GM18526 (cell line): ENCODE results near the gene PLEKHM3.

Experiments used
- POLR2A ChIP-seq: IDR thresholded peaks from 3 replicates; pipeline ENCODE4 v1.6.1; 2011; ENCODE audit not compliant: insufficient read length; ENCODE audit errors: extremely low read depth

The PLEKHM3 gene

GRCh38 chr2:207876842-207877535 is 148.3 kb downstream of the PLEKHM3 start:
- no peak for TF ChIP-seq POLR2A

GRCh38 chr2:207875473-207876212 is 149.7 kb downstream of the PLEKHM3 start:
- TF ChIP-seq POLR2A: no peak

GRCh38 chr2:207873794-207874193 is 151.5 kb downstream of the PLEKHM3 start:
- TF ChIP-seq POLR2A: no peak

- TF ChIP-seq POLR2A: no peak
Observed at GRCh38 chr2:207871911-207872310, 153.4 kb downstream of the PLEKHM3 start.

GRCh38 chr2:207871506-207871905 is 153.8 kb downstream of the PLEKHM3 start:
- TF ChIP-seq POLR2A: no peak

GRCh38 chr2:207870814-207871213 is 154.5 kb downstream of the PLEKHM3 start:
- TF ChIP-seq POLR2A: no peak

- no peak for TF ChIP-seq POLR2A
Observed at GRCh38 chr2:207869784-207870778, 155.2 kb downstream of the PLEKHM3 start.

- TF ChIP-seq POLR2A: no peak
Observed at GRCh38 chr2:207868855-207869596, 156.3 kb downstream of the PLEKHM3 start.

- no peak for TF ChIP-seq POLR2A
Observed at GRCh38 chr2:207867905-207868304, 157.4 kb downstream of the PLEKHM3 start.

GRCh38 chr2:207867056-207867455 is 158.3 kb downstream of the PLEKHM3 start:
- no peak for TF ChIP-seq POLR2A

GRCh38 chr2:207865210-207865609 is 160.1 kb downstream of the PLEKHM3 start:
- no peak for TF ChIP-seq POLR2A

- TF ChIP-seq POLR2A: no peak
Observed at GRCh38 chr2:207863345-207863744, 162.0 kb downstream of the PLEKHM3 start.

GRCh38 chr2:207861789-207862188 is 163.5 kb downstream of the PLEKHM3 start:
- TF ChIP-seq POLR2A: no peak

- no peak for TF ChIP-seq POLR2A
Observed at GRCh38 chr2:207860685-207861084, 164.6 kb downstream of the PLEKHM3 start.

- TF ChIP-seq POLR2A: no peak
Observed at GRCh38 chr2:207855591-207855990, 169.7 kb downstream of the PLEKHM3 start.
